Stimulated activated CD4-positive, alpha-beta T cell treated with anti-CD3 and anti-CD28 coated beads, Interleukin-2, amount 100 ng/mL, for 24 hours (primary cell): Measurements from ENCODE around the gene CACNB2.
"Not testable (repeated sequence)": the region's sequence is repeated elsewhere in the genome, so short reads cannot be mapped to it uniquely, and the experiment has no call there.

Experiments used
- DNase-seq, 2 donors: peaks; one replicate each; pipeline ENCODE4 v3.0.0-alpha.2; 2020

Gene CACNB2

DNA sequence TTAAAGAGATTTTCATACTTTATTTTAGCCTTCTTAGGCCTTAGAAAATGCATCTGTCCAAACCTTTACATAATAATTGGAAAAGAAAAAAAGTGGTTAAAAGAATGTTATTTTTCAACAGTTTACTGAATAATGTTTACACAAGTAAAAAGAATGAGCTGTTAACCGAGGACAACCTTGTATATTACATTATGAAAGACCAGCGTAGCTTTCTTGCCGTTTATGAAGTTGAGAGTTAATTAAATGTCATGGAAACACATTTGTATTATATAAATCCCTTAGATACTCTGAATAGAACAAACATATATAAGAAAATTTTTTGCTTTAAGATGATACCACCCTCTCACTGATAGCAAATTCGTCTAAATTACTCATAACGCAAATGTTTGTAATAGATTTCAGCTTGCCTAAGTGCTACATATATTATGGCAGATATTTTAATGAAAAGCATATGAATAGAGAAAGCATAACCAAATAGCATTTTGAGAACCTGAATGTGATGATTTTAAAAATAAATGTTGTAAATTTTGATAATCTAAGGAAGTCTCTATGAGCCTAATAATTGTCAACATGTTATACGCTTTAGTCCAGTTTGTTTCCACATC, 9.1 kb downstream of the CACNB2 start:
- DNase-seq, result no peak

DNA sequence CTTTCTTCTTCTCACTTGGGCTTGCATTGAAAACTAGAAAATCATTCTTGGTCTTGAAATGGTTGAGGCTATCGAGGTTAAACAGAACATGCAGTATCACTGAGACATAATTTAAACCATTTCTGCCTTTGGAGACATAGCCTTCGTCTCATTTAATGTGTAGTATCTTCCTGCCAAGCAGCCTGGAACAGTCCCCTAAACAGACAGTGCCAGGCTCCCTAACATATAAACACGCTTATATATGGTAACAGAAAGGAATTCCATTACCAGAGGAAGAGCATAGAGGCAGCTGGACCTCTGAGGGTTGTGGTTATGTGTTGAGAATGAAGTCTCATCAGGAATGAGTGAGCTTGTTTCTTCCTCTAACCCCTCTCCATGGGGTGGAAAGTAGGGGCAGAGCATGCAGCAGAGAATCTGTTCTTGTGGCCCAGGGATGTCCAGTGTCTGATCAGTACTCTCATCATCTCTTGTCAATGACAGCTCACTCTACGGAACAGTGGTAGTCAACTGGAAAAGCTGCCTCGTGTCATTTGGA, 11.2 kb downstream of the CACNB2 start:
- no peak for DNase-seq

DNA sequence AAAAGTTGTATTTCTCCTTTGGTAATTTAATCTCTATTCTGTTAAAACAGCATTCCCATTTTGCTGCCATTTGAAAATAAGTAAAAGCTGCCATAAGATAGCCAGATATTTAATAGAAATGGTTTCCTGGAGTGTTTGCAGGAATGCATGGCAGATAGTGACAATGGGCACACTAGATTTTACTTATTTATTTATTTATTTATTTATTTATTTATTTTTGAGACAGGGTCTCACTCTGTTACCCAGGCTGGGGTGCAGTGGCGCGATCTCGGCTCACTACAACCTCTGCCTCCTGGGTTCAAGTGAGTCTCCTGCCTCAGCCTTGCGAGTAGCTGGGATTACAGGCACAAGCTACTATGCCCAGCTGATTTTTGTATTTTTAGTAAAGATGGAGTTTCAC, 13.2 kb downstream of the CACNB2 start:
- DNase-seq, result not testable (repeated sequence)

DNA sequence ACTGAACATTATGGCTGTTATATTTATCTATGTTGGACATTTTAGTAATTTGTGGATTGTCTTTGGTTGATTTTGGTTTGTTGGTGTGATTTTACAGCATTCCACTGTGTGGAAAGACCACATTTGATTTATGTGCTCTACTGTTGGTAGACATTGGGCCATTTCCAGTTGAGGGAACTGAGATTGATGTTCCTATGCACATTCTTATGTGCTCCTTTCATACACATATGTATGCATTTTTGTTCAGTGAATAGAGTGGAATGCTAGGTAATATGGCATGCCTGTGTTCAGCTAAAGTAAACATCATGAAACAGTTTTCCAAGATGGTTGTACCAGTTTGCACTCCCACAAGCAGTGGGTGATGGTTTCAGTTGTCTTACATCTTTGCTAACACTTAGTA, 15.1 kb downstream of the CACNB2 start:
- DNase-seq, result no peak

DNA sequence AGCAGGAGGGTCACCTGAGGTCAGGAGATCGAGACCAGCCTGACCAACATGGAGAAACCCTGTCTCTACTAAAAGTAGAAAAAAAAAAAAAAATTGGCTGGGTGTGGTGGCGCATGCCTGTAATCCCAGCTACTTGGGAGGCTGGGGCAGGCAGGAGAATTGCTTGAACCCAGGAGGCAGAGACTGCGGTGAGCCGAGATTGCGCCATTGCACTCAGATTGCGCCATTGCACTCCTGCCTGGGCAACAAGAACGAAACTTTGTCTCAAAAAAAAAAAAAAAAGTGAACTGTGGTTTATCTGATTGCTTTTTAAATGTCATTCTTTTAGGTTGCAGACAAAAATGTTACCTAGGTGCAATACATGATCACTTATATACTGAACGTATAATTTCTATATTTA, 16.6 kb downstream of the CACNB2 start:
- not testable (repeated sequence) for DNase-seq

DNA sequence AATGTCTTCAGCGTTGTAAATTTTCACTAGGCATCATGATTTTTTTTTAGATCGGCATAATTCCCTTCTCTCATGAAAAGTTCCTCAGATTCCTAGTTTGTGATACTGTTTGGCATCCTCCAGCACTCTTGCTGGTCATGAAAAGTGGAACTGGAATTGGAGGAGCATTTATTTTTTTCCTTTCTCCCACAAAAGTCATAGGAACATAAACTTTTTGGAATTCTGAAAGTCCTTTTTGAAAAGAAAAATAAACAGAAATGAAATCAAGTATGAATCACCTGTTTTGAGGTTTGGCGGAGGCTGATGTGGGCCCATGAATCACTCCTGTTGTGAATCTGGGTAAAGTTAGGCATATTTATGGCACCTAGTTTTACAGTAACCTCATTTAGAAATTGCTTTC, 17.7 kb downstream of the CACNB2 start:
- DNase-seq, result no peak

DNA sequence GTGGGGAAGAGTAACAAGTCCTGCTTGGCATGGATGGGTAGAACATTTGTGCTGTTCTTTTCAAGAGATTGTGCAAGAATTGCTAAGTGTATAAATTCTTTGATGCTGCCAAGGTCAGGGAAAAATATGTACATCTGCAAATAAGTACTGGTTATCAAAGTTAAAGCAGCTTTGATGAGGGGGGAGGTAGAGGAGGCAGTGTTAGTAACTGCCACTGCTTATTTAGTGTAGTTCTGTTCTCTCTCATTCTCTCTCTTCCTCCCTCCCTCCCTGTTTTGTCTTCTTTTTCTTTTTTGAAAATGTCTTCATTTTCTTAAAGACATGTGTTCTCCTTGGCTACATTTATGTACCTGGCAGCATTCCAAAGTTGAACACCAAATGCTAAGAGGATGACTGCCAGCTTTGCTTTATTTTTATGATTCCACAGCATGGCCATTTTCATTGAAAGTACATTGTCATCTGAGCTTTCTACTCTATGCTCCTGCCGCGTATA, 18.6 kb downstream of the CACNB2 start:
- no peak for DNase-seq

DNA sequence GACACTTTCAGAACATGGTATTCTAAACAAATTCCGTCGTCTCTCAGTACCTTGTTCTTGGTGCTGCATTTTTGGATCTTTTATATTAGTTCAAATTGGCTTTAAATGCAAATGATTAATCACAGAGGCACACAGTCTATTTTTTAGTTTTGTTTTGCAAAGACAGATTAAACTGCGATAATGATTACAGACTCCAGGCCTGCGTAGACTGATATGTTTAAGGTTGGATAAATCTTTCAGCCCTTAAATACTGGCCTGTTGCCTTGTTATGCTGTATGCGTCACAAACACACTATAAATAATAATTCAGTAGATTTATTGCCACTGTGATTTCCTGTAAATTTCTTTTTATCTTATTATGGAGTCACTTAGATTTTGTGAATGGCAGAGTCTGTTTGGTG, 19.3 kb downstream of the CACNB2 start:
- no peak for DNase-seq

DNA sequence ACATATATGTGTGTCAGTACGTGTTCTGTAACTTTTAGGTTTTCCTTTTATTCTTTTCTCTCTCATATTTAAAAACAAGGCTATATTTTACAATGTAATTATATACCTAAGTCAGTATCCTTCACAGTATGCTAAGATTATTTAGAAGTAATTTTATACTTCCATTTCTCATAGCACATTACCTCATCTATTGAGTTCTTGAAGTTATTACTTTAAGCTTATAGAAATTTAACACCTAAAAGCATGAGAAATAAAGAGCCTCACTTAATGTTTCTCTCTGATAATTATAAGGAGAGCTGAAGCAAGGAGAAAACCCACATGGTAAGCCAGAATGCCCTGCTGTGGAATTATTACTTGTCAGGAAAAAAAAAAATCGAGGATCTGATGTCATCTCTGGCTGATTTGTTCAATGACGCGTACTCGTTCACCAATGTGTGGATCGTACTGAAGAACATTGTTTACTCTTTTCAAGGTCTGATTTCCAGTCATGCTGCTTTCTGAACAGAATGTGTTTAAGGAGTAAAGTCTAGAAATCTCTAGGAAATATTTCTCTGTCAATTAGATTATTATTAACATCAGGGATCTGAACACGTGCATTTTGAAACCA, 21.9 kb downstream of the CACNB2 start:
- no peak for DNase-seq

DNA sequence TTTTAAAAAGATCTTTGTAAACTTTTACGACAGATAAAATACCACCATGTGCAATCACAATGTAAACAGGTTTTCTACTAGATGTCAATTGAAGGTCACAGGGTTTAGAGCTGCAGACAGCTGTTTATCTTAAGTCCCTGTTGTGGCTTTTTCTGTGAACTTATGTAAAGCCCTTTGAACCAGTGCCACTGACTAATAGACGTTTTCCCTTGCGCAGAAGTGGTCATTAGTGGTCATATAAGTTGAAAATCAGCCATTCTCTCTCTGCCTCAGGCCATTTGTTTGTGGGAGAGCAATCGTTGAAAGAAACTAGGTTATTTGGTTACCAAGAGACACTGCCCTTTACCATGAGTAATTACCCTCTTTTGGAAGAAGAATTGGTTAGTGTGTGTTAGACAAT, 23.9 kb downstream of the CACNB2 start:
- DNase-seq, result no peak

DNA sequence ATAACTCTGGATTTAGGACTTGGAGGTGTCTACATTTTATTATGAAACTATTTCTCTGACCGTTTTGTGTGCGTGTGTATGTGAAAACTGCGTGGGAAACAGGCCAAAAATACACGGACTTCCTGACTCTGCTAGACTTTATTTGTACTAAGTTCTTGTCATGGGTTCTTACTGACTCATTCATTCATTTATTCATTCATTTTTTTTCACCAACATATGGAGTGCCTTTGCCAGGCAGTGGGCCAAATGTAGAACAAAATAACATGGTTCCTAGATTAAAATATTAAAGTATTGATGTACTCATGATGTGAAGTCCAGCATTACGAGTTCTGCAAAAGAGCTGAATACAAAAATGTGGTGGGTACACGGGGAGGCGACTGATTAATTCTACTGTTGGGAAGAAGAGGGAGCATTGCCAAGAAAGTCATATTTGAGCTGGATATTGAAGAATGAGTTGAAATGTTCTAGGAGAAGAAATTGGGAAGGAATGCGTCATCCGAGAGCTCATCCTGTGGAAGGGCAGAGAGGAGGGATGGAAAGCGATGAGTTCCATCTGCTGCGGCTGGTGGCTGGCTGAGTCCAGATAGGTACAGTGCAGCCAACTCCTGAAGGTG, 24.6 kb downstream of the CACNB2 start:
- DNase-seq, result no peak

DNA sequence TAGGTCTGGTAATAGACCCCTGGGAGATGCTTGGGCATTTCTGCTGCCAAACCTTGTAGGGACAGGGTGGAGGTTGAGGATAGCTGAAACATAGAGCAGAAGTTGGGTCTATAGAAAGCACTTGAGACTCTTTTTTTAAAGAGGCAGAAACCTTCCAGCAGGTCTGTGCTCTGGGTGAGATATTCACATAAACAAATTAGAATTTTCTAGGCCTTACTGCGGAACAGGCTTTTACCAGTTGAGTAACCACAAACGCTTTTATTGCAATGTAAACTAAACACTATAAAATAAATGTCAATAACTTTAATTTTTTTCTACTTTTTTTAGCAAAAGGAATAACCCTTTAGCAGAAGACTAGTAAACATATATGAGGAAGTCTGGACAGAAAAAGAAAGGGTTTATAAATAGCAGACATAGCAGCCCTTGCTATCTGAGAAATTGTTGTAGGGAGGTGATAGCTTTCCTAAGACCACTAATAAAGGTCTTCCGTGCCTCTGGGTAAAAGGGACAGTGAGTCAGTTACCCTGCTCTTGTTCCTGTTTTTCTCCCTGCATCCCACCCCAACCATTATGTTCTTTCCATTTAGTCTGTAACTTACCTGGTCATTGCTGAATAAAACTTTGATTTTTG, 38.7 kb downstream of the CACNB2 start:
- no peak for DNase-seq

DNA sequence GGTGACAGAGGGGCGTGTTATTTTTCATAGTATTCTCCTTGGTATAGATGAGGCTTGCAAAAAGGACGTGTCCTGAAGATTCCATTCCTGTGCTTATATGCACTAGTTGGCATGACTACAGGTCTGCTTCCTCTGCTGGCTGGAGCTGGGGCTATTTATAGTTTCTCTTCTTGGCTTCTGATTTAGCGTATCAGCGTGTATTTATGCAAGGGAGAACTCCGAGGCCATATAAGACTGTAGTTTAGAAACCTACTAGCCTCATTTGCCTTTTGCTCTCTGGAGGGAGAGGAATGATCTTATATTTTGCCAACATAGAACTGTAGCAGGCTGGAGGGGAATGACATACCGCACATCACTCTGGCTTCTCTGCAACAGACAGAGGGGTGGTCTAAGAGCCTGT, 39.7 kb downstream of the CACNB2 start:
- no peak for DNase-seq

DNA sequence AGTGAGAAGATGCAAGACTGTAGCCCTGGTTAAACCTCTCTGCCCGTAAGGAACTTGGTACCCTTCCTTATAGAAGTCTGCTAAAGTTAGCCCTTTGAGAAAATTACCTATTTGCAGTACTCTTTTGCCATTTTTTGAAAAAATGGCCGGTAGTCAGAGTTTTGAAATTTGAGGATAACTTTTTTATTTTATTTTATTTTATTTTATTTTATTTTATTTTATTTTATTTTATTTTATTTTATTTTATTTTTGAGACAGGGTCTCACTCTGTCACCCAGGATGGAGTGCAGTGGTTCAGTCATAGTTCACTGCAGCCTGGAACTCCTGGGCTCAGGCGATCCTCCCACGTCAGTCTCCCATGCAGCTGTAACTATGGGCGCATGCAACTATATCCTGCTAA, 41.2 kb downstream of the CACNB2 start:
- not testable (repeated sequence) for DNase-seq

DNA sequence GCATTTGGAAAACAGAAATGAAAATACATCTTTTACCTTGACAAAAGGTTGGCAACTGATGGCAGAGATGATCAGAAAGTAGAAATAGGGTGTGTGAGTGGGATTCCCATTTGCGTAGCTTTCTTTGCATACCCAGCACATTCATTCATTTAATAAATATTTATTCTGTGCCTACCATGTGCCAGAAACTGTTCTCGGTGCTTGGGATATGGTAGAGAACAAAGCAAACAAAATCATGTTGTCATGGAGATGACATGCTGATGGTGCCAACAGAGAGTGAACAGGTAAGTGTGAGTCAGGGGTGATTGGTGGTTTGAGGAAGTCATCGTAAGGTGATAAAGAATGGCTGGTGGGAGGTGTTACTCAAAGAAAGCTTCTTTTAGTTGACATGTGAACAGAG, 45.4 kb downstream of the CACNB2 start:
- no peak for DNase-seq

DNA sequence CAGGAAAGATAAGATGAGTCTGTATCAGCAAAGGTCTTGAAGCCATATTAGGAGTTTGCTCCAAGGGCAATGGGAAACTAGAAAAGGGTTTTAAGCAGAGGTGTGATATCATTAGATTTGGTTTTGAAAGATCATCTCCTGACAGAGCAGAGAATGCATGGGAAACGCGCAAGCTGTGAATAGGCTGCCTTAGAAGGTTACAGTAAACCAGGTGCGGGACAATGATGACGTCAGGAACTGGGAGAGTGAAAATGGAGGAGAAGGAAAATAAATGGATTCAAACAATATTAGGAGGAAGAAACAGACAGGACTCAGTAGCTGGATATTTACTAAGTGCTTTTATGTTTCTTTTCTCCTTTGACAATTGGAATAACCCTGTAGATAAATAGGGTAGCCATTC, 50.6 kb downstream of the CACNB2 start:
- no peak for DNase-seq

DNA sequence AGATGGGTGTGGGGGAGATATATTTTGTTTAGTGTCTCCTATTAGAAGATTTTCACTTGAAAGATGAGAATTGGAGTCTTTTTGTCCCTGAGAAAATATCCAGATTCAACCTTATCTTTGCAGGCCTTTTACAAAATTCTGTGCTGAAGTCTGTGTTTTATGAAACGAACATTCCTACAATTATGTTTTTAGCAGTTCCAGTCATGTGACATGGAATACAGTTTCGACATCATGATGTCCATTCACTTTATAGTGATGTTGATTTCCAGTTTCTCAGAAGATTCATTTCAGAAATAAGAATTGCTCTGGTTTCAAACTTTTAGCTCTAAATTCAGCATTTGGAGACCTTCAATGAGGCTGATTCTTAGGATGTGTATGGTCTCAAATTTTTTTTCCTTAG, 54.4 kb downstream of the CACNB2 start:
- DNase-seq, result no peak

DNA sequence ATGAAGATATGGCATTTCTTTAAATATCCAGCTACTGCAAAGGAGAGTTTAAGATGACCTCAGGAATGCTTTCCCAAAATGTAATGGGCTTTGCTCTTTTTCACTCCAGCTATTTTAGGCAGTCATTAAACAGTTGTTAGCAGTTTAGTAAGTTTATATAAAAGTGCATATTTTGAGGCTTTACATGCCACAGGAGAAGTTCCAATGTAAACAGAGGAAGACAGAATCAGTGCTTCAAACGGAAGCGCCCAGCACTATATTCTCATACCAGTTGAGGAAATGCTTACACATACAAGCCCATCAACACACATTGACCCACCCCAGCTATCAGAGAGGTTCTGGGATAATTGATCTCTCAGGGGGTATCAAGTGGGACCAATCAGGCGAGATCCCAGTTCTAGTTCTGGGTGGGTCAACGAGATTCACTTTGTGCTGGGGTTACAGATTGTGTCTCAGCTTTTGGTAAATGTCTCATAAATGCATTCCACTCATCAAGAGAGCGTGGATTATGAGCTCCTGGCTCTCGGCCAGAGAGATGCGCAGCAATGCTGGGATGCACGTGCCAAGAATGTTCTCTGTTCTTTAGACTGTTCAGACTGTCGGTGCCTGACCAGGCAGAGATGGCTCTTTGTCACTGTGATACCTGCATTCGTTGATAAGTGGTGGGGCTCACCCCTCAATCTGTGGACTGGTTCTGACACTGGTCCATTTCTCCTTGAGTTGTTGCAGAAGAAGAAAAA, 55.0 kb downstream of the CACNB2 start:
- no peak for DNase-seq

DNA sequence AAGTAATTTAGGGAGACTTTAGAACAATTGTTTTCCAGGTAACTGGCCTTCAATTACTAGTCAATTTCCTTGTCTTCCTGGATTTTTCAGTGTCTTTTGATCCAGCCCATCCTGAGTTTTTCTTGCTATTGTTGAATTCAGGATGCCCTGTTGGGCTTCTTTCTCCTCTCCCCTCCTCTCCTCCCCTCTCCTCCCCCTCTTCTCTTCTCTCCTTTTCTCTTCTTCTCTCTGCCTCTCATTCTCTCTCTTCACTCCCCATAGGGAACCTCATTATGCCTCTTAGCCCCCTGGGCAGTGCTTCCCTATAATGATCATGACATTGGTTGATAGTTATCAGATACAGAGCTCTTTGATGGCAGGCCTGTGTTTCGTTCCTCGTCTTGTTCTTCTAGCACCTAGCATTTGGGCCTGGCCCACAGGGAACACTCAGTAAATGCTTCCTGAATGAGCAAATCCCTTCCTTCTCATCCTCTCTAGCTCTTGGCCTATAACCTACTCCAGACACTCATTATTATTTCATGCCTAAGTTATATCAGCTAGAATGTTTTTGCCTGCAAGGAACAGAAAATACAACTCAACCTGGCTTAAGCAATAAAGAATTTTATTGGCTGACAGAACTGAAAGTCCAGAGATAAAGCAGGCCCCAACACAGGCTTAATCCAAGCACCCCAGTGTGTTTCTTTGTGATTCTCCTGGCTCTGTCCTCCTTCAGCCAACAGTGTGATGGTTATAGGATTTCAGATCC, 56.8 kb downstream of the CACNB2 start:
- DNase-seq, result no peak

DNA sequence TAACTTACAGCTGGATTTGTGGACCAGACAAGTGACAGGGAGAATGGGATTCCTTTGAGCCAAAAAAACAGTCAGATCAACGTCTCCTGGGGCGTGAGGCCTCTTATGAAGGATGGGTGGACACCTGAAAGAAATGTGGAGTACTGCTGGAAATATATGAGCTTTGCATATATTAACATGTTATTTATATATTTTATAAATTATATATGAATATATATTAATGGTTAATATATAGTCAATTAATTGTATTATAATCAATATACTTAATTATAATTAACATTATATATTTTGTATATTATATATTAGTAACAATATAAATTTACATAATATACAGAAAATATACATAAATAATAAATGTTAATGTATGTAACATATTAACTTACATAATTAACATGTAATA, 57.5 kb downstream of the CACNB2 start:
- no peak for DNase-seq

DNA sequence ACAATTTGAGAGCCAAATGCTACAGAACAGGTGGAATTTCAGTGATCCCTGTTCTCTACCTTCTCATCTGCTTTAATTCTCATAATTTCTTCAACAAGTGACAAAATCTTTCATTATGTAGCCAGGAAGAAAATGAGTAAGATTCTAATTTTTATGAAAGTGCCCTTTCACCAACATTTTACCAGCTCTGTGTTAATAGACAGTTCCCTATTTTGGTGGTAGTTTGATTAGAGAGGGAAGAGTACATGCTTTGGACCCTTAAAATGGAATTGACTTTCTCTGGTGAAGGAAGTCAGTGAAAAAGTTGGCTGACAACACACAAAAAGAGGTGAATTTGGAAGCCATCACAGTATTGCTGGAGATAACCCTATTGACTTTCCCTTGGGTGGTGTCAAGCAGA, 61.7 kb downstream of the CACNB2 start:
- no peak for DNase-seq

DNA sequence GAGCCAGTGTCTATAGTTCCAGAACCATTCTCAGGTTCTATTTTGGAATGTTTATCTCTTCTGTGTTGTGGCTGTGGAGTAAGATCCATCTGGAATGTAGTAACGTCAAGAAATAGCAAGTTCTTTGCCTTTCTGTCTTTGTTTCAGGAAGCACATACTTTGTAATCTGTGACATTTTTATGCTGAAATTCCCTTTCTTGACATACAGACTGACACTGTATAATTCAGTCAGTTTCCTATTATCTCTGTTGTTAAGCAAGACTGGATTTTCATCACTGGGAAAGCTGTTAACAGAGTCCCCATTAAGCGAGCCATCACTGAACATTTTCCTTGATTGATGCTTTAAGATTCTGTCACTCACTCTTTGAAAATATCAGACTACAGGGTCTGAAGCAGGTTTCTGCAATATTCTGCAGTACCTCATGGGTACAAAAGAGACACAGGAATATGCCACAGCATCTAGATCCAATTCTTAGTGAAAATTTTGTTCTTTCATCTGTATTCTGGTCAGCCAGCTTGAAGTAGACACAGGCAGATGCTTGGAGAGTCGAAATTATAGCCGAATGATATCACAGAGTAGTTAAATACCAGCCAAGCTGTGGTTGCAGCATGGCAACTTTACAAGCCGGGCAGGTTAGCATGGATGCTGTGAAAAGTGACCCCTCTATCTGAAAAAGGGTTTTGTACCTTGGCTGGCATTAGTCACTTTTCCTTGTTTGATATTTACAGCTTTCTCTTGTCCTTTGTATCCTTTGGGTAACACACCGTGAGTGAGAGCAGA, 62.6 kb downstream of the CACNB2 start:
- DNase-seq, result no peak
